Natural killer cell (primary cell): ENCODE results near the gene IPO9. TPM values are rescaled to one million over a fixed set of nuclear protein-coding genes. Genes with fewer than 3 reads are reported as not detected.

Source experiments
- ATAC-seq, 3 donors: fragments of 150-1000 bp in 2 of 3; fragments of 200-7000 bp in 1 of 3; cut with Tn5 transposase; 1 replicate in 1 of 3; 2 replicates in 2 of 3; pipeline ENCODE4 v1.10.0; 2021; ENCODE audit warnings: mild to moderate bottlenecking in 2 of 3, moderate library complexity in 2 of 3
- DNase-seq, 2 donors: peaks; one replicate each; pipeline versions ENCODE4 v3.0.0 to v3.0.0-alpha.2; 2013 to 2021; ENCODE audit warnings: mixed read lengths in 1 of 2
- H3K27ac ChIP-seq: one replicate; pipeline ENCODE4 v1.5.1; 2013; ENCODE audit warnings: mild to moderate bottlenecking, low read length
- H3K27me3 ChIP-seq: one replicate; pipeline ENCODE4 v1.6.1; 2013; ENCODE audit warnings: low read length; ENCODE audit not compliant: control insufficient read depth, insufficient read depth
- H3K36me3 ChIP-seq: one replicate; pipeline ENCODE4 v1.6.1; 2013; ENCODE audit warnings: low read length; ENCODE audit not compliant: control insufficient read depth, insufficient read depth
- H3K4me1 ChIP-seq: one replicate; pipeline ENCODE4 v1.6.1; 2013; ENCODE audit warnings: low read length; ENCODE audit not compliant: control insufficient read depth, insufficient read depth
- H3K4me3 ChIP-seq: one replicate; pipeline ENCODE4 v1.5.1; 2013; ENCODE audit warnings: low read length
- H3K9me3 ChIP-seq: one replicate; pipeline ENCODE4 v1.6.1; 2013; ENCODE audit warnings: low read length; ENCODE audit not compliant: control insufficient read depth, insufficient read depth
- H3K27ac Mint-ChIP-seq, 2 donors: one replicate each; pipeline ENCODE4 v1.8.0; 2022; ENCODE audit warnings: mild to moderate bottlenecking in 2 of 2, mixed read lengths in 2 of 2, moderate library complexity in 1 of 2
- H3K27me3 Mint-ChIP-seq, 2 donors: one replicate each; pipeline ENCODE4 v1.8.0; 2022; ENCODE audit warnings: low read depth in 2 of 2, mixed read lengths in 2 of 2
- H3K36me3 Mint-ChIP-seq: one replicate; pipeline ENCODE4 v1.8.0; 2022; ENCODE audit warnings: mixed read lengths
- H3K4me1 Mint-ChIP-seq, 2 donors: one replicate each; pipeline ENCODE4 v1.8.0; 2022; ENCODE audit warnings: mixed read lengths in 2 of 2
- H3K4me3 Mint-ChIP-seq: one replicate; pipeline ENCODE4 v1.8.0; 2022; ENCODE audit warnings: mild to moderate bottlenecking, moderate library complexity, mixed read lengths
- H3K9me3 Mint-ChIP-seq, 2 donors: one replicate each; pipeline ENCODE4 v1.8.0; 2022; ENCODE audit warnings: mixed read lengths in 2 of 2
- WGBS: methylation state at CpG from one replicate; pipeline ENCODE4 v1.1.7; 2013; ENCODE audit warnings: missing lambda C conversion rate; ENCODE audit not compliant: insufficient coverage; 5-methylcytosine and 5-hydroxymethylcytosine counted together
- intact Hi-C: fragments of 100-400 bp; cut with micrococcal nuclease; formaldehyde crosslinking; loops from one replicate; pipeline ENCODE4 v1.14.2; 2022
- total RNA-seq, 4 donors: library from RNA; stranded (reverse); fragments of 120-200 nt in 1 of 4; gene quantifications; one replicate each; pipeline versions ENCODE4 v1.2.3 to v1.2.4, GENCODE V29; 2013 to 2022
- TF ChIP-seq, protein P1 (sequence below): fragments of 200-600 bp; IDR thresholded peaks from one replicate; pipeline ENCODE4 v1.8.0; 2022; ENCODE audit warnings: antibody characterized with exemption

The IPO9 gene
- total RNA-seq, 3 donors from 2014 or later (not counting 1 experiment from before 2014, with no cell fraction given) = 27.0 to 35.5 (median 34.6) TPM

GRCh38 chr1:201859424-201859823, 30.5 kb downstream of the IPO9 start:
- Mint-ChIP-seq H3K4me3 (no peak overlapping the region), H3K27ac (no peak overlapping the region), H3K27me3 (no peaks in the 10 kb centered on the region), H3K36me3 (peaks cover 35% of the 10 kb centered on the region), H3K9me3 (no peaks in the 10 kb centered on the region), H3K4me1 (no peaks in the 10 kb centered on the region)
- TF ChIP-seq, protein P1, sequence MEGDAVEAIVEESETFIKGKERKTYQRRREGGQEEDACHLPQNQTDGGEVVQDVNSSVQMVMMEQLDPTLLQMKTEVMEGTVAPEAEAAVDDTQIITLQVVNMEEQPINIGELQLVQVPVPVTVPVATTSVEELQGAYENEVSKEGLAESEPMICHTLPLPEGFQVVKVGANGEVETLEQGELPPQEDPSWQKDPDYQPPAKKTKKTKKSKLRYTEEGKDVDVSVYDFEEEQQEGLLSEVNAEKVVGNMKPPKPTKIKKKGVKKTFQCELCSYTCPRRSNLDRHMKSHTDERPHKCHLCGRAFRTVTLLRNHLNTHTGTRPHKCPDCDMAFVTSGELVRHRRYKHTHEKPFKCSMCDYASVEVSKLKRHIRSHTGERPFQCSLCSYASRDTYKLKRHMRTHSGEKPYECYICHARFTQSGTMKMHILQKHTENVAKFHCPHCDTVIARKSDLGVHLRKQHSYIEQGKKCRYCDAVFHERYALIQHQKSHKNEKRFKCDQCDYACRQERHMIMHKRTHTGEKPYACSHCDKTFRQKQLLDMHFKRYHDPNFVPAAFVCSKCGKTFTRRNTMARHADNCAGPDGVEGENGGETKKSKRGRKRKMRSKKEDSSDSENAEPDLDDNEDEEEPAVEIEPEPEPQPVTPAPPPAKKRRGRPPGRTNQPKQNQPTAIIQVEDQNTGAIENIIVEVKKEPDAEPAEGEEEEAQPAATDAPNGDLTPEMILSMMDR = no peak
- ATAC-seq (no peak), DNase-seq (no peak)
- intact Hi-C loops = no loop called here
- no peak overlapping the region for H3K27ac ChIP-seq
- peaks cover 66% of the 10 kb centered on the region for H3K36me3 ChIP-seq
- no peak overlapping the region for H3K4me3 ChIP-seq
- whole genome bisulfite sequencing = 99% methylated on average over 4 of the region's 5 CpGs
- no peaks in the 10 kb centered on the region for H3K27me3 ChIP-seq
- no peaks in the 10 kb centered on the region for H3K9me3 ChIP-seq
- no peaks in the 10 kb centered on the region for H3K4me1 ChIP-seq

GRCh38 chr1:201861448-201861847, 32.5 kb downstream of the IPO9 start:
- Mint-ChIP-seq H3K27me3 (no peaks in the 10 kb centered on the region), H3K36me3 (peaks cover 18% of the 10 kb centered on the region), H3K9me3 (no peaks in the 10 kb centered on the region), H3K4me3 (no peak overlapping the region), H3K27ac (no peak overlapping the region), H3K4me1 (no peaks in the 10 kb centered on the region)
- Histone ChIP-seq H3K4me3 (no peak overlapping the region), H3K36me3 (peaks cover 51% of the 10 kb centered on the region), H3K27me3 (no peaks in the 10 kb centered on the region), H3K4me1 (no peaks in the 10 kb centered on the region), H3K27ac (no peak overlapping the region), H3K9me3 (no peaks in the 10 kb centered on the region)
- intact Hi-C loops = no loop called here
- 100% methylated on average over 3 of the region's 7 CpGs for WGBS
- DNase-seq = no peak
- TF ChIP-seq, protein P1 = no peak
- no peak for ATAC-seq

- intact Hi-C loops = no loop called here
- no peaks in the 10 kb centered on the region for H3K9me3 Mint-ChIP-seq
- Histone ChIP-seq H3K36me3 (peaks cover 81% of the 10 kb centered on the region), H3K4me1 (no peaks in the 10 kb centered on the region), H3K4me3 (no peak overlapping the region), H3K9me3 (no peaks in the 10 kb centered on the region), H3K27me3 (no peaks in the 10 kb centered on the region), H3K27ac (no peak overlapping the region)
- H3K36me3 Mint-ChIP-seq = peaks cover 24% of the 10 kb centered on the region
- H3K4me3 Mint-ChIP-seq = no peak overlapping the region
- WGBS = 98% methylated on average over 10 of the region's 10 CpGs
- DNase-seq (no peak), ATAC-seq (no peak)
- H3K27me3 Mint-ChIP-seq = no peaks in the 10 kb centered on the region
- H3K4me1 Mint-ChIP-seq = no peaks in the 10 kb centered on the region
- TF ChIP-seq, protein P1 = no peak
- no peak overlapping the region for H3K27ac Mint-ChIP-seq
These were observed 41.4 kb downstream of the IPO9 start for GRCh38 chr1:201870397-201870796.

DNA sequence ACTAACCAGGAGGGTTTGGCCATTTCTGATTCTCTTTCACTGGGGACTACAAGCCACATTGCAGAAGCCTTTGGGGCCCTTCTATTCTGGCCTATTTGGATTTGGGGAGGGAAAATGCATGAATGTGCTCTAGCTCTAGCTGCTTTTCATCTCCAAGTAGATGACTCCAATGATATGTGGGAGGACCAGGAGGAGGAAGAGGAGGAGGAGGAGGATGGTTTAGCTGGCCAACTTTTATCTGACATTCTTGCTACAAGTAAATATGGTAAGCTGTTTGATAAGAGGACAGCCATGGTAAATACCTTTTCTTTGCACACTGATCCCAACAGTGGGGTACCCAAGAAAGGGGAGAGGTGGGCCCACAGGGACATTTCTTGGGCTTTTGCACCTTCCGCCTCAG, 45.7 kb downstream of the IPO9 start:
- H3K27ac Mint-ChIP-seq = no peak overlapping the region
- H3K4me3 Mint-ChIP-seq = no peak overlapping the region
- no peak overlapping the region for H3K27ac ChIP-seq
- TF ChIP-seq, protein P1 = no peak
- H3K9me3 ChIP-seq = no peaks in the 10 kb centered on the region
- intact Hi-C loops = no loop called here
- 87% methylated on average over 1 of the region's 1 CpG for WGBS
- DNase-seq = no peak
- H3K4me3 ChIP-seq = no peak overlapping the region
- no peaks in the 10 kb centered on the region for H3K9me3 Mint-ChIP-seq
- peaks cover 14% of the 10 kb centered on the region for H3K36me3 Mint-ChIP-seq
- no peaks in the 10 kb centered on the region for H3K27me3 ChIP-seq
- H3K36me3 ChIP-seq = peaks cover 48% of the 10 kb centered on the region
- ATAC-seq = no peak
- no peaks in the 10 kb centered on the region for H3K4me1 ChIP-seq
- H3K4me1 Mint-ChIP-seq = no peaks in the 10 kb centered on the region
- no peaks in the 10 kb centered on the region for H3K27me3 Mint-ChIP-seq
